GM23338 (cell line): ENCODE data around the gene SPATS2.

Experiments
- CREB1 ChIP-seq: fragments of 250-450 bp; sonication (Bioruptor Pico); IDR thresholded peaks from 2 replicates; pipeline ENCODE4 v1.5.0; 2020; ENCODE audit warnings: low read depth, mild to moderate bottlenecking, moderate library complexity
- CTCF ChIP-seq, 2 experiments: fragments of 200-600 bp in 1 of 2; sonication (generic) in 1 of 2; conservative IDR thresholded peaks; 2 replicates each; pipeline versions ENCODE4 v1.5.1 to v1.6.1; 2016 to 2017; ENCODE audit warnings: antibody characterized with exemption in 2 of 2, low read depth in 2 of 2, mild to moderate bottlenecking in 2 of 2, moderate library complexity in 1 of 2
- EZH2 ChIP-seq: fragments of 200-600 bp; sonication (generic); IDR thresholded peaks from one replicate; pipeline ENCODE4 v1.8.0; 2017; ENCODE audit warnings: antibody characterized with exemption, mild to moderate bottlenecking, low read depth; ENCODE audit not compliant: unreplicated experiment
- EZH2phosphoT487 ChIP-seq: fragments of 200-600 bp; sonication (generic); IDR thresholded peaks from one replicate; pipeline ENCODE4 v1.8.1; 2018; ENCODE audit warnings: antibody characterized with exemption; ENCODE audit not compliant: unreplicated experiment
- JUNB ChIP-seq: IDR thresholded peaks from one replicate; pipeline ENCODE4 v1.6.1; 2016; ENCODE audit warnings: antibody characterized with exemption; ENCODE audit not compliant: unreplicated experiment
- NANOG ChIP-seq: IDR thresholded peaks from 2 replicates; pipeline ENCODE4 v1.6.1; 2016; ENCODE audit warnings: antibody characterized with exemption, borderline replicate concordance
- POLR2AphosphoS5 ChIP-seq: IDR thresholded peaks from 2 replicates; pipeline ENCODE4 v1.6.1; 2016; ENCODE audit warnings: antibody characterized with exemption, low read depth
- ZNF331 ChIP-seq: fragments of 250-450 bp; sonication (Bioruptor Pico); IDR thresholded peaks from 2 replicates; pipeline ENCODE4 v1.5.0; 2020; ENCODE audit warnings: low read depth, mild to moderate bottlenecking, moderate library complexity
- TF ChIP-seq, protein P1 (sequence below): IDR thresholded peaks from one replicate; pipeline ENCODE4 v1.6.1; 2018; ENCODE audit warnings: antibody characterized with exemption; ENCODE audit not compliant: unreplicated experiment

- TF ChIP-seq EZH2phosphoT487 (no peak), CTCF (conservative IDR thresholded peaks at IDR 0.05; ENCODE audit: low read depth in 2 of 2) (no peak), ZNF331 (CRISPR knock-in tag) (no peak), JUNB (no peak), POLR2AphosphoS5 (no peak), CREB1 (CRISPR knock-in tag) (no peak), EZH2 (no peak), NANOG (no peak)
- TF ChIP-seq, protein P1, sequence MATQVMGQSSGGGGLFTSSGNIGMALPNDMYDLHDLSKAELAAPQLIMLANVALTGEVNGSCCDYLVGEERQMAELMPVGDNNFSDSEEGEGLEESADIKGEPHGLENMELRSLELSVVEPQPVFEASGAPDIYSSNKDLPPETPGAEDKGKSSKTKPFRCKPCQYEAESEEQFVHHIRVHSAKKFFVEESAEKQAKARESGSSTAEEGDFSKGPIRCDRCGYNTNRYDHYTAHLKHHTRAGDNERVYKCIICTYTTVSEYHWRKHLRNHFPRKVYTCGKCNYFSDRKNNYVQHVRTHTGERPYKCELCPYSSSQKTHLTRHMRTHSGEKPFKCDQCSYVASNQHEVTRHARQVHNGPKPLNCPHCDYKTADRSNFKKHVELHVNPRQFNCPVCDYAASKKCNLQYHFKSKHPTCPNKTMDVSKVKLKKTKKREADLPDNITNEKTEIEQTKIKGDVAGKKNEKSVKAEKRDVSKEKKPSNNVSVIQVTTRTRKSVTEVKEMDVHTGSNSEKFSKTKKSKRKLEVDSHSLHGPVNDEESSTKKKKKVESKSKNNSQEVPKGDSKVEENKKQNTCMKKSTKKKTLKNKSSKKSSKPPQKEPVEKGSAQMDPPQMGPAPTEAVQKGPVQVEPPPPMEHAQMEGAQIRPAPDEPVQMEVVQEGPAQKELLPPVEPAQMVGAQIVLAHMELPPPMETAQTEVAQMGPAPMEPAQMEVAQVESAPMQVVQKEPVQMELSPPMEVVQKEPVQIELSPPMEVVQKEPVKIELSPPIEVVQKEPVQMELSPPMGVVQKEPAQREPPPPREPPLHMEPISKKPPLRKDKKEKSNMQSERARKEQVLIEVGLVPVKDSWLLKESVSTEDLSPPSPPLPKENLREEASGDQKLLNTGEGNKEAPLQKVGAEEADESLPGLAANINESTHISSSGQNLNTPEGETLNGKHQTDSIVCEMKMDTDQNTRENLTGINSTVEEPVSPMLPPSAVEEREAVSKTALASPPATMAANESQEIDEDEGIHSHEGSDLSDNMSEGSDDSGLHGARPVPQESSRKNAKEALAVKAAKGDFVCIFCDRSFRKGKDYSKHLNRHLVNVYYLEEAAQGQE, result no peak
These were observed 196.9 kb downstream of the SPATS2 start for GRCh38 chr12:49563951-49564685.
